Lower lobe of right lung (tissue), 2 donors: ENCODE measurements around the gene MNAT1. TPM values are rescaled to one million over a fixed set of nuclear protein-coding genes. Genes with fewer than 3 reads are reported as not detected.

Experiments used
- ATAC-seq, 2 donors: fragments of 200-7000 bp; cut with Tn5 transposase; one replicate each; pipeline ENCODE4 v1.9.1; 2020 to 2022; ENCODE audit warnings: mild to moderate bottlenecking in 2 of 2, moderate library complexity in 2 of 2
- DNase-seq: peaks from one replicate; pipeline ENCODE4 v3.0.0-alpha.2; 2020
- H3K27ac ChIP-seq: fragments of 200-600 bp; one replicate; pipeline ENCODE4 v1.8.0; 2022
- H3K27me3 ChIP-seq: fragments of 200-600 bp; one replicate; pipeline ENCODE4 v1.8.0; 2022; ENCODE audit warnings: low read depth
- H3K36me3 ChIP-seq: fragments of 200-600 bp; one replicate; pipeline ENCODE4 v1.8.0; 2022; ENCODE audit warnings: mild to moderate bottlenecking
- H3K4me1 ChIP-seq: fragments of 200-600 bp; one replicate; pipeline ENCODE4 v1.8.0; 2022
- H3K4me3 ChIP-seq: fragments of 200-600 bp; one replicate; pipeline ENCODE4 v1.8.0; 2022; ENCODE audit warnings: mild to moderate bottlenecking
- H3K9me3 ChIP-seq: fragments of 200-600 bp; one replicate; pipeline ENCODE4 v1.8.0; 2022
- intact Hi-C: fragments of 100-400 bp; cut with DNase I; formaldehyde crosslinking; loops from one replicate; pipeline ENCODE4 v1.11.0; 2022
- total RNA-seq: library from RNA; stranded (reverse); fragmentation: NEBNext Ultra II Directional; extraction: Animal tissue kit (Norgen Biotek cat#: 25700); gene quantifications from one replicate; pipeline ENCODE4 v1.2.1, GENCODE V29; 2021
- TF ChIP-seq, protein P1 (sequence below): fragments of 200-600 bp; IDR thresholded peaks from one replicate; pipeline ENCODE4 v1.8.0; 2022; ENCODE audit warnings: antibody characterized with exemption, mild to moderate bottlenecking
- donor health status: DM: no; HTN: yes; CAD: no; lungs with severe emphysema.

MNAT1 gene
- total RNA-seq, 1 donor from 2014 or later, result 21.5 TPM

DNA sequence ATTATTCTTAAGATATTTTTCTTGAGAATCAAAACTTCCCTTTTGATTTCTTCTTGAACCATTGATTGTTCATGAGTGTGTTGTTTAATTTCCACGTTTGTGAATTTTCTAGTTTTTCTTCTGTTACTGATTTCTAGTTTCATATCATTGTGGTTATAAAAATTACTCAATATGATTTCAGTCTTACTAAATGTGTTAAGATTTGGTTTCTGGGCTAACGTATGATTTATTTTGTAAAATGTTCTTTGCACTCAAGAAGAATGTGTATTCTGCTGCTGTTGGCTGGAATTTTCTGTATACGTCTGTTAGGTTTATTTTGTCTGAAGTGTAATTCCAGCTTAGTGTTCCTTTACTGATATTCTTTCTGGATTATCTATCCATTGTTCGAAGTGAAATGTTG, 221.6 kb downstream of the MNAT1 start:
- intact Hi-C loops, result no loop called here
- Histone ChIP-seq H3K4me3 (no peak overlapping the region), H3K27ac (no peak overlapping the region), H3K36me3 (no peaks in the 10 kb centered on the region), H3K9me3 (peaks cover 45% of the 10 kb centered on the region), H3K4me1 (no peaks in the 10 kb centered on the region), H3K27me3 (no peaks in the 10 kb centered on the region)
- TF ChIP-seq, protein P1, sequence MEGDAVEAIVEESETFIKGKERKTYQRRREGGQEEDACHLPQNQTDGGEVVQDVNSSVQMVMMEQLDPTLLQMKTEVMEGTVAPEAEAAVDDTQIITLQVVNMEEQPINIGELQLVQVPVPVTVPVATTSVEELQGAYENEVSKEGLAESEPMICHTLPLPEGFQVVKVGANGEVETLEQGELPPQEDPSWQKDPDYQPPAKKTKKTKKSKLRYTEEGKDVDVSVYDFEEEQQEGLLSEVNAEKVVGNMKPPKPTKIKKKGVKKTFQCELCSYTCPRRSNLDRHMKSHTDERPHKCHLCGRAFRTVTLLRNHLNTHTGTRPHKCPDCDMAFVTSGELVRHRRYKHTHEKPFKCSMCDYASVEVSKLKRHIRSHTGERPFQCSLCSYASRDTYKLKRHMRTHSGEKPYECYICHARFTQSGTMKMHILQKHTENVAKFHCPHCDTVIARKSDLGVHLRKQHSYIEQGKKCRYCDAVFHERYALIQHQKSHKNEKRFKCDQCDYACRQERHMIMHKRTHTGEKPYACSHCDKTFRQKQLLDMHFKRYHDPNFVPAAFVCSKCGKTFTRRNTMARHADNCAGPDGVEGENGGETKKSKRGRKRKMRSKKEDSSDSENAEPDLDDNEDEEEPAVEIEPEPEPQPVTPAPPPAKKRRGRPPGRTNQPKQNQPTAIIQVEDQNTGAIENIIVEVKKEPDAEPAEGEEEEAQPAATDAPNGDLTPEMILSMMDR, result no peak
- no peak for DNase-seq
- ATAC-seq, result no peak

DNA sequence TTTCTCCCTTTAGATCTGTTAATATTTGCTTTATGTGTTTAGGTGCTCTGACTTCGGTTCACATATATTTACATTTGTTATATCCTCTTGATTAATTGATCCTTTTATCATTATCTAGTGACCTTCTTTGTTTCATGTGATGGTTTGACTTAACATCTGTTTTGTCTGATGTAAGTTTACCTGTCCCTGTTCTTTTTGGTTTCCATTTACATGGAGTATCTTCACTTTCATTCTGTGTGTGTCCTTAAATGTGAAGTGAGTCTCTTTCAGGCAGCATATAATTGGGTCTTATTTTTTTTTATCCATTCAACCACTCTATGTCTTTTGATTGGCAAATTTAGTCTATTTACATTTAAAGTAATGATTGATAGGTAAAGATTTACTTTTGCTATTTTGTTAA, 222.1 kb downstream of the MNAT1 start:
- peaks cover 45% of the 10 kb centered on the region for H3K9me3 ChIP-seq
- intact Hi-C loops, result no loop called here
- ATAC-seq, result no peak
- no peak for DNase-seq
- H3K27me3 ChIP-seq, result no peaks in the 10 kb centered on the region
- TF ChIP-seq, protein P1, result no peak
- H3K36me3 ChIP-seq, result no peaks in the 10 kb centered on the region
- H3K27ac ChIP-seq, result no peak overlapping the region
- H3K4me3 ChIP-seq, result no peak overlapping the region
- H3K4me1 ChIP-seq, result no peaks in the 10 kb centered on the region

DNA sequence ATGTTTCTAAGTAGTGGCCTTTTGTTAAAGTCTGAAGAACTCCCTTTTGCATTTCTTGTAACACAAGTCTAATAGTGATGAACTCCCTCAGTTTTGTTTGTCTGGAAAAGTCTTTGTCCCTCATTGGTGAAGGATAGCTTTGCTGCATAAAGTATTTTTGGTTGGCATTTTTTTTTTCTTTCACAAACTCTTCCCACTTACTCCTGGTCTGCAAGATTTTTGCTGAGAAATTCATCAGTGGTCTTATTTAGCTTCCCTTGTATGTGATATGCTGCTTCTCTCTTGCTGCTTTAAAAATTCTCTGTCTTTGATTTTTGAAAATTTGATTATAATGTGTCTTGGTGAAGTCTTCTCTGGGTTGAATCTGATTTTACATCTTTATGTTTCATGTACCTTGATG, 223.6 kb downstream of the MNAT1 start:
- Histone ChIP-seq H3K27ac (no peak overlapping the region), H3K27me3 (no peaks in the 10 kb centered on the region), H3K4me1 (no peaks in the 10 kb centered on the region), H3K36me3 (no peaks in the 10 kb centered on the region), H3K4me3 (no peak overlapping the region), H3K9me3 (peaks cover 45% of the 10 kb centered on the region)
- DNase-seq, result no peak
- TF ChIP-seq, protein P1, result no peak
- intact Hi-C loops, result no loop called here
- no peak for ATAC-seq

- no peaks in the 10 kb centered on the region for H3K4me1 ChIP-seq
- intact Hi-C loops, result no loop called here
- ATAC-seq, result no peak
Observed at GRCh38 chr14:60963761-60964160, 229.2 kb downstream of the MNAT1 start.

DNA sequence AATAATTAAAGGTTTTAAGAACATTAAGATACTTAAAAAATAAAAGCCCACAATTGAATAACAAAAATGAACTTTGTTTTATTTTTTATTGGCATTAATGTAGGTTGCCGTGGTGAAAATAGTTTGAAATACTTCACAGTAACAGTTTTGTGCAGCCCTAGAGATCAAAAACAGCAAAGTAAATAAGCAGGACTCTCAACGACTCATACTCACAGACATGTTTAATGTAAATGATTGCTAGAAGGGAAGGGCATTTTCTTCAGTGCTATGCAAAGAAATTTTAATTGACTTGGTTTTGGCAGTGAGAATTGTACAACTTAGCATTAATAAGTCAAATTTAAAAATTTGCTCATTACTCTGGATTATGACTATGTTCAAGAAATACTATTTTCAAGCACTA, 230.3 kb downstream of the MNAT1 start:
- intact Hi-C loops, result no loop called here
- Histone ChIP-seq H3K27ac (no peak overlapping the region), H3K36me3 (no peaks in the 10 kb centered on the region), H3K27me3 (no peaks in the 10 kb centered on the region), H3K9me3 (no peaks in the 10 kb centered on the region), H3K4me3 (no peak overlapping the region), H3K4me1 (no peaks in the 10 kb centered on the region)
- DNase-seq, result no peak
- no peak for ATAC-seq
- TF ChIP-seq, protein P1, result no peak

More at GRCh38 chr14:60963761-60964160, 229.2 kb downstream of the MNAT1 start:
- Histone ChIP-seq H3K27ac (no peak overlapping the region), H3K9me3 (peaks cover 5% of the 10 kb centered on the region), H3K36me3 (no peaks in the 10 kb centered on the region), H3K27me3 (no peaks in the 10 kb centered on the region), H3K4me3 (no peak overlapping the region)
- TF ChIP-seq, protein P1, result no peak
- DNase-seq, result no peak

GRCh38 chr14:60965402-60965801, 230.8 kb downstream of the MNAT1 start:
- TF ChIP-seq, protein P1, result no peak
- Histone ChIP-seq H3K27me3 (no peaks in the 10 kb centered on the region), H3K4me1 (no peaks in the 10 kb centered on the region), H3K36me3 (no peaks in the 10 kb centered on the region), H3K4me3 (no peak overlapping the region), H3K27ac (no peak overlapping the region), H3K9me3 (no peaks in the 10 kb centered on the region)
- ATAC-seq (no peak), DNase-seq (no peak)
- intact Hi-C loops, result no loop called here
